HG02759 (cell line): ENCODE results near the gene ARMC12.
"Not testable (repeated sequence)": the region's sequence is repeated elsewhere in the genome, so short reads cannot be mapped to it uniquely, and the experiment has no call there.

ENCODE experiments used
- ATAC-seq: cut with Tn5 transposase; IDR thresholded peaks from one replicate; pipeline ENCODE4 v1.9.1; 2021; ENCODE audit warnings: mild to moderate bottlenecking, moderate library complexity; ENCODE audit not compliant: unreplicated experiment

Gene ARMC12

GRCh38 chr6:35736982-35737412 is at the start of gene ARMC12:
TSS of gene ARMC12 (plus strand) at chr6:35737032. CDS start at chr6:35737109, 77 bp downstream.
- no peak for ATAC-seq

- ATAC-seq = peak; percentile 38
These were observed 48.9 kb upstream of the ARMC12 start for GRCh38 chr6:35687658-35688604.

- ATAC-seq = peak; percentile 85
These were observed 48.1 kb upstream of the ARMC12 start, which contains the start of gene FKBP5 for GRCh38 chr6:35688605-35689322. TSS of gene FKBP5 (minus strand) at chr6:35688915. CDS start at chr6:35642824, 46,091 bp downstream.

- ATAC-seq = not testable (repeated sequence)
These were observed 46.8 kb upstream of the ARMC12 start for GRCh38 chr6:35690006-35690405.

GRCh38 chr6:35690484-35690883 is 46.3 kb upstream of the ARMC12 start:
- ATAC-seq = no peak

GRCh38 chr6:35691027-35691824 is 45.6 kb upstream of the ARMC12 start:
- ATAC-seq = no peak

- ATAC-seq = no peak
These were observed 42.4 kb upstream of the ARMC12 start for GRCh38 chr6:35694462-35694861.

- not testable (repeated sequence) for ATAC-seq
These were observed 38.4 kb upstream of the ARMC12 start for GRCh38 chr6:35698430-35698829.

- no peak for ATAC-seq
These were observed 38.0 kb upstream of the ARMC12 start for GRCh38 chr6:35698858-35699257.

GRCh38 chr6:35703554-35703953 is 33.3 kb upstream of the ARMC12 start:
- no peak for ATAC-seq

- ATAC-seq = no peak
These were observed 30.4 kb upstream of the ARMC12 start for GRCh38 chr6:35706468-35706867.

- ATAC-seq = no peak
These were observed 29.0 kb upstream of the ARMC12 start for GRCh38 chr6:35707714-35708407.

GRCh38 chr6:35708585-35708984 is 28.2 kb upstream of the ARMC12 start:
- ATAC-seq = no peak

GRCh38 chr6:35710241-35710847 is 26.5 kb upstream of the ARMC12 start:
- no peak for ATAC-seq

- ATAC-seq = no peak
These were observed 25.1 kb upstream of the ARMC12 start for GRCh38 chr6:35711731-35712130.

GRCh38 chr6:35713006-35713767 is 23.6 kb upstream of the ARMC12 start:
- ATAC-seq = no peak

GRCh38 chr6:35716798-35717197 is 20.0 kb upstream of the ARMC12 start:
- ATAC-seq = no peak

GRCh38 chr6:35717449-35718374 is 19.1 kb upstream of the ARMC12 start:
- no peak for ATAC-seq
